HL-60 (cell line): Measurements from ENCODE around the gene MYBPC2.

Experiments used
- DNase-seq, 2 experiments: peaks; one replicate each; pipeline ENCODE4 v3.0.0-alpha.2; 2010 to 2020; ENCODE audit warnings: low read depth in 1 of 2, low spot score in 1 of 2
- H3K27ac ChIP-seq: fragments of 250-450 bp; sonication (Bioruptor Pico); replicated peaks from 2 replicates; pipeline ENCODE4 v1.5.1; 2020; ENCODE audit warnings: mild to moderate bottlenecking, moderate library complexity
- H3K27me3 ChIP-seq: fragments of 250-450 bp; sonication (Bioruptor Pico); 2 replicates; pipeline ENCODE4 v1.5.1; 2021; ENCODE audit warnings: mild to moderate bottlenecking, moderate library complexity; ENCODE audit not compliant: insufficient read depth, poor library complexity, severe bottlenecking
- H3K4me3 ChIP-seq: replicated peaks from 2 replicates; pipeline ENCODE4 v1.5.1; 2011; ENCODE audit warnings: mild to moderate bottlenecking, control low read depth, low read length; ENCODE audit not compliant: insufficient read depth
- GABPA ChIP-seq: IDR thresholded peaks from 2 replicates; pipeline ENCODE4 v1.6.1; 2012; ENCODE audit warnings: low read depth
- POLR2AphosphoS5 ChIP-seq: IDR thresholded peaks from 2 replicates; pipeline ENCODE4 v1.6.1; 2012; ENCODE audit warnings: low read depth
- SPI1 ChIP-seq: IDR thresholded peaks from 2 replicates; pipeline ENCODE4 v1.6.1; 2012; ENCODE audit warnings: low read depth, mild to moderate bottlenecking, borderline replicate concordance
- TF ChIP-seq, protein P1 (sequence below): IDR thresholded peaks from 2 replicates; pipeline ENCODE4 v1.6.1; 2012; ENCODE audit warnings: low read depth; ENCODE audit not compliant: insufficient replicate concordance
- TF ChIP-seq, protein P2 (sequence below): IDR thresholded peaks from one replicate; pipeline ENCODE4 v1.5.1; 2011; ENCODE audit warnings: low read length, control low read depth, inconsistent platforms; ENCODE audit not compliant: insufficient read depth

The MYBPC2 gene

DNA sequence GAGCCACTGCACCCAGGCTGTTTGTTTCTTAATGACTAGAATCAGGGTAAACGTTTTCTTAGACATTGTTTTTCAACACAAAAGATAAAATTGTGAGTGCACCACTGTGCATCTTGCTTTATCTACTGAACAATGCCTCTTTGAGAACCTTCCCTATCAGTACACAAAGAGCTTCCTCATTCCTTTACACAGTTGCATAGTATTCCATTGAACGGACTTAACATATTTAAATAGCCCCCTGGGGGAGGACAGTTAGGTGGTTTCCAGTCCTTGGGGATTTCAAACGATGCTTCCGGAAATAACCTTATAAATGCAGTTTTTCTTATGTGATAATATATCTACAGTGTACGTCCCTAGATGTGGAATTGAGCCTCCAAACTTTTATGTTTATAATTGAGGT lies 39.9 kb upstream of the MYBPC2 start:
- no peak overlapping the region for H3K4me3 ChIP-seq
- no peak for DNase-seq
- no peaks in the 10 kb centered on the region for H3K27me3 ChIP-seq
- H3K27ac ChIP-seq: no peak overlapping the region
- no peak for TF ChIP-seq SPI1
- TF ChIP-seq GABPA: no peak
- TF ChIP-seq POLR2AphosphoS5: no peak
- TF ChIP-seq, protein P1, sequence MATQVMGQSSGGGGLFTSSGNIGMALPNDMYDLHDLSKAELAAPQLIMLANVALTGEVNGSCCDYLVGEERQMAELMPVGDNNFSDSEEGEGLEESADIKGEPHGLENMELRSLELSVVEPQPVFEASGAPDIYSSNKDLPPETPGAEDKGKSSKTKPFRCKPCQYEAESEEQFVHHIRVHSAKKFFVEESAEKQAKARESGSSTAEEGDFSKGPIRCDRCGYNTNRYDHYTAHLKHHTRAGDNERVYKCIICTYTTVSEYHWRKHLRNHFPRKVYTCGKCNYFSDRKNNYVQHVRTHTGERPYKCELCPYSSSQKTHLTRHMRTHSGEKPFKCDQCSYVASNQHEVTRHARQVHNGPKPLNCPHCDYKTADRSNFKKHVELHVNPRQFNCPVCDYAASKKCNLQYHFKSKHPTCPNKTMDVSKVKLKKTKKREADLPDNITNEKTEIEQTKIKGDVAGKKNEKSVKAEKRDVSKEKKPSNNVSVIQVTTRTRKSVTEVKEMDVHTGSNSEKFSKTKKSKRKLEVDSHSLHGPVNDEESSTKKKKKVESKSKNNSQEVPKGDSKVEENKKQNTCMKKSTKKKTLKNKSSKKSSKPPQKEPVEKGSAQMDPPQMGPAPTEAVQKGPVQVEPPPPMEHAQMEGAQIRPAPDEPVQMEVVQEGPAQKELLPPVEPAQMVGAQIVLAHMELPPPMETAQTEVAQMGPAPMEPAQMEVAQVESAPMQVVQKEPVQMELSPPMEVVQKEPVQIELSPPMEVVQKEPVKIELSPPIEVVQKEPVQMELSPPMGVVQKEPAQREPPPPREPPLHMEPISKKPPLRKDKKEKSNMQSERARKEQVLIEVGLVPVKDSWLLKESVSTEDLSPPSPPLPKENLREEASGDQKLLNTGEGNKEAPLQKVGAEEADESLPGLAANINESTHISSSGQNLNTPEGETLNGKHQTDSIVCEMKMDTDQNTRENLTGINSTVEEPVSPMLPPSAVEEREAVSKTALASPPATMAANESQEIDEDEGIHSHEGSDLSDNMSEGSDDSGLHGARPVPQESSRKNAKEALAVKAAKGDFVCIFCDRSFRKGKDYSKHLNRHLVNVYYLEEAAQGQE: no peak
- TF ChIP-seq, protein P2, sequence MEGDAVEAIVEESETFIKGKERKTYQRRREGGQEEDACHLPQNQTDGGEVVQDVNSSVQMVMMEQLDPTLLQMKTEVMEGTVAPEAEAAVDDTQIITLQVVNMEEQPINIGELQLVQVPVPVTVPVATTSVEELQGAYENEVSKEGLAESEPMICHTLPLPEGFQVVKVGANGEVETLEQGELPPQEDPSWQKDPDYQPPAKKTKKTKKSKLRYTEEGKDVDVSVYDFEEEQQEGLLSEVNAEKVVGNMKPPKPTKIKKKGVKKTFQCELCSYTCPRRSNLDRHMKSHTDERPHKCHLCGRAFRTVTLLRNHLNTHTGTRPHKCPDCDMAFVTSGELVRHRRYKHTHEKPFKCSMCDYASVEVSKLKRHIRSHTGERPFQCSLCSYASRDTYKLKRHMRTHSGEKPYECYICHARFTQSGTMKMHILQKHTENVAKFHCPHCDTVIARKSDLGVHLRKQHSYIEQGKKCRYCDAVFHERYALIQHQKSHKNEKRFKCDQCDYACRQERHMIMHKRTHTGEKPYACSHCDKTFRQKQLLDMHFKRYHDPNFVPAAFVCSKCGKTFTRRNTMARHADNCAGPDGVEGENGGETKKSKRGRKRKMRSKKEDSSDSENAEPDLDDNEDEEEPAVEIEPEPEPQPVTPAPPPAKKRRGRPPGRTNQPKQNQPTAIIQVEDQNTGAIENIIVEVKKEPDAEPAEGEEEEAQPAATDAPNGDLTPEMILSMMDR: no peak

DNA sequence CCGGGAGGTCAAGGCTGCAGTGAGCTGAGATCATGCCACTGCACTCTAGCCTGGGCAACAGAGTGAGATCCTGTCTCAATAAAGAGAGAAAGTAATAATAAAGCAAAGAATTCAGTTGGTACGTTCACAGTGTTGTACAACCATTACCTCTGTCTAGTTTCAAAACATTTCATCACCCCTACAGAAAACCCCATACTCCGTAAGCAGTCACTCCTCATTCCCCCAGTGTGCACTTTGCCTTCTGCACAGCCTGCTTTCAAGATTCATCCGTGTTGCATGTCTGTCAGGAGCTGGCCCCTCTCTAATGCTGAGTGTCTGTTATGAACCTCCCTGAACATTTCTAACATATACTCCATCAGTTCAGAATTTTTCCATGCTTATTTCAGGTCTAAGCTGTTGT lies 39.1 kb upstream of the MYBPC2 start:
- no peak overlapping the region for H3K27ac ChIP-seq
- TF ChIP-seq, protein P2: no peak
- TF ChIP-seq GABPA (no peak), SPI1 (no peak), POLR2AphosphoS5 (no peak)
- TF ChIP-seq, protein P1: no peak
- no peak for DNase-seq
- no peaks in the 10 kb centered on the region for H3K27me3 ChIP-seq
- H3K4me3 ChIP-seq: no peak overlapping the region

DNA sequence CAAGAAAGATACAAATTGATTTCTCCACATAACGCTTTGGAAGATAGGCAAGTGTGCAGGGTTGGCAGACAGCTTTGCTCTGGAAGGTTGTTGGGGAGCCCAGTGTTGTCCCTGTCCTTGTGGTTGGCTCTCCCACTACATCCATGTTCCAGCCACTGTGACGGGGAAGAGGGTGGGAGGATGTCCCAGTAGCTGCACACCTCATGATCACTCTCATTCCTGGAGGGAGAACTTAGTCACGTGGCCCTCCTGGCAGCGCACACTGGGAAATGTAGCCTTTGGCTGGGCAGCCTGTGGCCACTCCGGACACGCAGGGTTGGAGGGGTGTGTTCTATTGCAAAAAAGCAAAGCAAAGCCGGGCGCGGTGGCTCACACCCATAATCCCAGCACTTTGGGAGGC lies 38.7 kb upstream of the MYBPC2 start:
- Histone ChIP-seq H3K27ac (no peak overlapping the region), H3K4me3 (no peak overlapping the region), H3K27me3 (no peaks in the 10 kb centered on the region)
- TF ChIP-seq POLR2AphosphoS5 (no peak), SPI1 (no peak), GABPA (no peak)
- TF ChIP-seq, protein P1: no peak
- TF ChIP-seq, protein P2: no peak
- no peak for DNase-seq
